PC-9 (cell line): ENCODE results near the gene TLE5.

Source experiments
- CTCF ChIP-seq: fragments of 200-600 bp; sonication (generic); conservative IDR thresholded peaks from 2 replicates; pipeline ENCODE4 v1.6.1; 2017; ENCODE audit warnings: mixed run types, antibody characterized with exemption, mild to moderate bottlenecking, moderate library complexity
- EZH2 ChIP-seq: fragments of 200-600 bp; sonication (generic); IDR thresholded peaks from 2 replicates; pipeline ENCODE4 v1.8.0; 2017; ENCODE audit warnings: antibody characterized with exemption, low read depth

- TF ChIP-seq EZH2, result no peak
- TF ChIP-seq CTCF, result no peak
Measured at GRCh38 chr19:3100331-3100730, 38.0 kb upstream of the TLE5 start.
